NCI-H187 (cell line): ENCODE measurements around the gene FAM118B.

ENCODE experiments used
- DNase-seq, 2 experiments: peaks; one replicate each; lab custom pipeline; 2025; lab: John Stamatoyannopoulos, UW

The FAM118B gene

GRCh38 chr11:126211236-126212088 is at the start of gene FAM118B, which contains the start of gene RPUSD4:
FAM118B (plus strand) TSS chr11:126211782; CDS start chr11:126235002, 23,220 bp downstream.
RPUSD4 (minus strand) TSS chr11:126211650; CDS start chr11:126211638, 12 bp downstream.
- peak; percentile 86 to 92 for DNase-seq

- DNase-seq = peak; percentile 20 to 27
These were observed 49.1 kb upstream of the FAM118B start for GRCh38 chr11:126162306-126163030.

- DNase-seq = peak in 1 of 2 experiments; percentile 33
These were observed 48.4 kb upstream of the FAM118B start for GRCh38 chr11:126163074-126163700.

- no peak for DNase-seq
These were observed 47.8 kb upstream of the FAM118B start for GRCh38 chr11:126163779-126164178.

GRCh38 chr11:126164781-126165180 is 46.8 kb upstream of the FAM118B start:
- DNase-seq = no peak

- DNase-seq = no peak
These were observed 46.3 kb upstream of the FAM118B start for GRCh38 chr11:126165311-126165720.

GRCh38 chr11:126165757-126166156 is 45.8 kb upstream of the FAM118B start:
- DNase-seq = no peak

- no peak for DNase-seq
These were observed 45.2 kb upstream of the FAM118B start for GRCh38 chr11:126166413-126166812.

- no peak for DNase-seq
These were observed 44.1 kb upstream of the FAM118B start for GRCh38 chr11:126167488-126167887.

- DNase-seq = no peak
These were observed 42.3 kb upstream of the FAM118B start for GRCh38 chr11:126169291-126169690.

GRCh38 chr11:126172596-126173038 is 39.0 kb upstream of the FAM118B start:
- no peak for DNase-seq

GRCh38 chr11:126173257-126173656 is 38.3 kb upstream of the FAM118B start:
- DNase-seq = no peak

- DNase-seq = no peak
These were observed 36.8 kb upstream of the FAM118B start for GRCh38 chr11:126174816-126175215.

- DNase-seq = no peak
These were observed 36.2 kb upstream of the FAM118B start for GRCh38 chr11:126175393-126175792.

GRCh38 chr11:126176853-126177470 is 34.6 kb upstream of the FAM118B start:
- no peak for DNase-seq

- DNase-seq = no peak
These were observed 29.4 kb upstream of the FAM118B start for GRCh38 chr11:126181939-126182730.

GRCh38 chr11:126182787-126183445 is 28.7 kb upstream of the FAM118B start:
- DNase-seq = no peak

GRCh38 chr11:126185259-126186024 is 26.1 kb upstream of the FAM118B start:
- DNase-seq = no peak

- DNase-seq = no peak
These were observed 25.4 kb upstream of the FAM118B start for GRCh38 chr11:126186025-126186698.
